IMR-90 (cell line): Measurements from ENCODE around the gene GBE1. TPM values are rescaled to one million over a fixed set of nuclear protein-coding genes. Genes with fewer than 3 reads are reported as not detected.

Experiments
- ATAC-seq: fragments of 200-7000 bp; cut with Tn5 transposase; 2 replicates; pipeline ENCODE4 v1.9.1; 2020; ENCODE audit warnings: low read depth, mild to moderate bottlenecking, moderate library complexity
- BruUV-seq: library from RNA; stranded (reverse); fragments of 400-500 nt; replicated peaks from 2 replicates; lab custom pipeline; 2021; lab: Mats Ljungman, UMichigan
- CTCF ChIA-PET: fragments of 300-600 bp; formaldehyde crosslinking; extraction: SDS; loops from one replicate; lab custom pipeline; 2021; ENCODE audit warnings: antibody characterized with exemption; lab: Yijun Ruan, JAX
- POLR2A ChIA-PET: fragments of 300-600 bp; sonication (Branson Sonifier 250); formaldehyde crosslinking; loops from one replicate; lab custom pipeline; 2022; ENCODE audit warnings: antibody characterized with exemption; ENCODE audit not compliant: unreplicated experiment; lab: Charles Lee
- DNase-seq: peaks from one replicate; pipeline ENCODE4 v3.0.0; 2013
- H2AFZ ChIP-seq: replicated peaks from 2 replicates; pipeline ENCODE3; 2013; ENCODE audit warnings: low read length, mild to moderate bottlenecking; ENCODE audit not compliant: poor library complexity
- H2AK5ac ChIP-seq: 2 replicates; pipeline ENCODE4 v1.6.1; 2013; ENCODE audit warnings: low read depth, low read length, inconsistent platforms
- H2AK9ac ChIP-seq: replicated peaks from 2 replicates; pipeline ENCODE3; 2013; ENCODE audit warnings: mild to moderate bottlenecking, low read depth, low read length, moderate library complexity; ENCODE audit not compliant: poor library complexity
- H2BK120ac ChIP-seq: 2 replicates; pipeline ENCODE4 v1.6.1; 2013; ENCODE audit warnings: low read depth, low read length, inconsistent platforms
- H2BK15ac ChIP-seq: 3 replicates; pipeline ENCODE4 v1.6.1; 2013; ENCODE audit warnings: low read depth, low read length, inconsistent platforms
- H2BK20ac ChIP-seq: 2 replicates; pipeline ENCODE4 v1.6.1; 2013; ENCODE audit warnings: low read depth, mild to moderate bottlenecking, inconsistent platforms, low read length, moderate library complexity
- H2BK5ac ChIP-seq: 2 replicates; pipeline ENCODE4 v1.6.1; 2013; ENCODE audit warnings: mild to moderate bottlenecking, low read depth, low read length, inconsistent platforms; ENCODE audit not compliant: poor library complexity, severe bottlenecking
- H3K14ac ChIP-seq: replicated peaks from 2 replicates; pipeline ENCODE4 v1.6.1; 2013; ENCODE audit warnings: low read depth, low read length, inconsistent platforms
- H3K18ac ChIP-seq: 2 replicates; pipeline ENCODE4 v1.6.1; 2013; ENCODE audit warnings: low read depth, low read length, control low read depth
- H3K23ac ChIP-seq: 2 replicates; pipeline ENCODE4 v1.6.1; 2013; ENCODE audit warnings: low read depth, low read length, inconsistent platforms
- H3K27ac ChIP-seq: 2 replicates; pipeline ENCODE4 v1.5.1; 2013; ENCODE audit warnings: mild to moderate bottlenecking, control low read depth, low read length; ENCODE audit not compliant: insufficient read depth
- H3K27me3 ChIP-seq: 2 replicates; pipeline ENCODE4 v1.6.1; 2013; ENCODE audit warnings: low read length; ENCODE audit not compliant: control insufficient read depth, insufficient read depth
- H3K36me3 ChIP-seq: 2 replicates; pipeline ENCODE4 v1.6.1; 2013; ENCODE audit warnings: low read length, mixed read lengths; ENCODE audit not compliant: control insufficient read depth, insufficient read depth
- H3K4ac ChIP-seq: 2 replicates; pipeline ENCODE4 v1.6.1; 2013; ENCODE audit warnings: low read depth, low read length, inconsistent platforms
- H3K4me1 ChIP-seq: 2 replicates; pipeline ENCODE4 v1.6.1; 2013; ENCODE audit warnings: low read length, mixed read lengths; ENCODE audit not compliant: control insufficient read depth, insufficient read depth
- H3K4me2 ChIP-seq: 2 replicates; pipeline ENCODE4 v1.6.1; 2013; ENCODE audit warnings: low read depth, mild to moderate bottlenecking, control low read depth, low read length, moderate library complexity
- H3K4me3 ChIP-seq: 2 replicates; pipeline ENCODE4 v1.5.1; 2013; ENCODE audit warnings: low read depth, mild to moderate bottlenecking, control low read depth, low read length, moderate library complexity; ENCODE audit not compliant: insufficient read depth
- H3K56ac ChIP-seq: 2 replicates; pipeline ENCODE4 v1.6.1; 2013; ENCODE audit warnings: low read length, inconsistent platforms; ENCODE audit not compliant: insufficient read depth; ENCODE audit errors: extremely low read depth
- H3K79me1 ChIP-seq, 2 experiments: 2 replicates each; pipeline ENCODE4 v1.6.1; 2013; ENCODE audit warnings: low read length in 2 of 2, inconsistent platforms in 1 of 2, low read depth in 1 of 2
- H3K9ac ChIP-seq: 2 replicates; pipeline ENCODE4 v1.6.1; 2013; ENCODE audit warnings: low read depth, low read length, control low read depth
- H3K9me1 ChIP-seq: 2 replicates; pipeline ENCODE4 v1.6.1; 2013; ENCODE audit warnings: low read length, inconsistent platforms; ENCODE audit not compliant: insufficient read depth
- H3K9me3 ChIP-seq: 2 replicates; pipeline ENCODE4 v1.6.1; 2013; ENCODE audit warnings: low read length; ENCODE audit not compliant: control insufficient read depth, insufficient read depth
- H4K20me1 ChIP-seq: 2 replicates; pipeline ENCODE4 v1.6.1; 2013; ENCODE audit warnings: low read length, inconsistent platforms; ENCODE audit not compliant: insufficient read depth
- H4K5ac ChIP-seq: 2 replicates; pipeline ENCODE4 v1.6.1; 2013; ENCODE audit warnings: mild to moderate bottlenecking, low read depth, low read length, control low read depth
- H4K8ac ChIP-seq, 2 experiments: 2 replicates each; pipeline ENCODE4 v1.6.1; 2013; ENCODE audit warnings: low read depth in 2 of 2, low read length in 2 of 2, control low read depth in 1 of 2, inconsistent platforms in 1 of 2
- H4K91ac ChIP-seq: 2 replicates; pipeline ENCODE4 v1.6.1; 2013; ENCODE audit warnings: low read depth, low read length, inconsistent platforms; ENCODE audit not compliant: insufficient read depth
- BHLHE40 ChIP-seq: fragments of 150-350 bp; IDR thresholded peaks from 2 replicates; pipeline ENCODE4 v1.6.1; 2016; ENCODE audit warnings: mild to moderate bottlenecking, low read depth, low read length
- CEBPB ChIP-seq: IDR thresholded peaks from 2 replicates; pipeline ENCODE4 v1.6.1; 2012; ENCODE audit warnings: low read depth, low read length, improper control_type of control experiment
- CHD1 ChIP-seq: IDR thresholded peaks from 2 replicates; pipeline ENCODE4 v1.6.1; 2012; ENCODE audit warnings: low read depth, low read length, improper control_type of control experiment
- FOS ChIP-seq: fragments of 150-350 bp; IDR thresholded peaks from 2 replicates; pipeline ENCODE4 v1.6.1; 2016; ENCODE audit warnings: low read depth, low read length
- MAFK ChIP-seq: IDR thresholded peaks from 2 replicates; pipeline ENCODE4 v1.6.1; 2012; ENCODE audit warnings: low read depth, low read length, improper control_type of control experiment
- MAZ ChIP-seq: IDR thresholded peaks from 2 replicates; pipeline ENCODE4 v1.6.1; 2012; ENCODE audit warnings: low read depth, mild to moderate bottlenecking, low read length, improper control_type of control experiment, moderate library complexity, borderline replicate concordance
- MXI1 ChIP-seq: IDR thresholded peaks from 2 replicates; pipeline ENCODE4 v1.6.1; 2012; ENCODE audit warnings: low read depth, mild to moderate bottlenecking, low read length, moderate library complexity, borderline replicate concordance
- NFE2L2 ChIP-seq: fragments of 150-350 bp; IDR thresholded peaks from 2 replicates; pipeline ENCODE4 v1.6.1; 2016; ENCODE audit warnings: low read depth, mild to moderate bottlenecking, low read length
- POLR2A ChIP-seq: IDR thresholded peaks from 2 replicates; pipeline ENCODE4 v1.6.1; 2012; ENCODE audit warnings: mild to moderate bottlenecking, low read depth, low read length
- RAD21 ChIP-seq: IDR thresholded peaks from 2 replicates; pipeline ENCODE4 v1.6.1; 2012; ENCODE audit warnings: low read length, improper control_type of control experiment
- RCOR1 ChIP-seq: IDR thresholded peaks from 2 replicates; pipeline ENCODE4 v1.6.1; 2012; ENCODE audit warnings: mild to moderate bottlenecking, low read length, improper control_type of control experiment; ENCODE audit not compliant: insufficient replicate concordance
- RFX5 ChIP-seq: IDR thresholded peaks from 2 replicates; pipeline ENCODE4 v1.8.0; 2012; ENCODE audit warnings: low read depth, mild to moderate bottlenecking, low read length, moderate library complexity
- SMC3 ChIP-seq: fragments of 150-350 bp; IDR thresholded peaks from 2 replicates; pipeline ENCODE4 v1.6.1; 2016; ENCODE audit warnings: low read depth, mild to moderate bottlenecking, antibody characterized with exemption, low read length, moderate library complexity
- WGBS, 2 experiments: methylation state at CpG; one replicate each; pipeline versions ENCODE4 v1.1.5 to v1.1.7; 2013; ENCODE audit warnings: missing lambda C conversion rate in 2 of 2; ENCODE audit not compliant: insufficient read length in 1 of 2; ENCODE audit errors: extremely low coverage in 2 of 2; 5-methylcytosine and 5-hydroxymethylcytosine counted together
- dilution Hi-C: fragments of 300-500 bp; cut with HindIII; formaldehyde crosslinking; loops from one replicate; pipeline ENCODE4 v1.14.3; 2018; ENCODE audit warnings: low sequenced_read_pairs; ENCODE audit not compliant: unreplicated experiment
- in situ Hi-C: fragments of 300-500 bp; cut with MboI; formaldehyde crosslinking; loops from 3 replicates; pipeline ENCODE4 v1.14.3; 2019; ENCODE audit warnings: low sequenced_read_pairs, inconsistent platforms, mixed read lengths
- intact Hi-C: fragments of 100-400 bp; cut with micrococcal nuclease; formaldehyde crosslinking; loops from 2 replicates; pipeline ENCODE4 v1.10.0; 2022
- polyA plus RNA-seq, 3 experiments: library from polyadenylated mRNA; depleted of rRNA; stranded (reverse); fragments of >200 nt; gene quantifications; 2 replicates each; pipeline ENCODE4 v1.2.3, GENCODE V29; 2012; ENCODE audit warnings: low replicate concordance in 1 of 3
- total RNA-seq: library from RNA; depleted of rRNA; stranded (reverse); fragments of >200 nt; gene quantifications from 2 replicates; pipeline ENCODE4 v1.2.3, GENCODE V29; 2012
- TF ChIP-seq, protein P1 (sequence below): fragments of 150-350 bp; IDR thresholded peaks from 2 replicates; pipeline ENCODE4 v1.6.1; 2016; ENCODE audit warnings: low read depth, mild to moderate bottlenecking, low read length, moderate library complexity, borderline replicate concordance
- TF ChIP-seq, protein P2 (sequence below): fragments of 150-350 bp; IDR thresholded peaks from 2 replicates; pipeline ENCODE4 v1.6.1; 2017; ENCODE audit warnings: mild to moderate bottlenecking, antibody characterized with exemption, low read length, low read depth
- TF ChIP-seq, protein P3 (sequence below): conservative IDR thresholded peaks from 2 replicates; pipeline ENCODE4 v1.5.1; 2012; ENCODE audit warnings: mild to moderate bottlenecking, low read depth, low read length, improper control_type of control experiment

The GBE1 gene
- total and polyA plus RNA-seq, 2 of the 4 experiments (the other 2 are of a cell fraction): 36.7 to 90.3 TPM

DNA sequence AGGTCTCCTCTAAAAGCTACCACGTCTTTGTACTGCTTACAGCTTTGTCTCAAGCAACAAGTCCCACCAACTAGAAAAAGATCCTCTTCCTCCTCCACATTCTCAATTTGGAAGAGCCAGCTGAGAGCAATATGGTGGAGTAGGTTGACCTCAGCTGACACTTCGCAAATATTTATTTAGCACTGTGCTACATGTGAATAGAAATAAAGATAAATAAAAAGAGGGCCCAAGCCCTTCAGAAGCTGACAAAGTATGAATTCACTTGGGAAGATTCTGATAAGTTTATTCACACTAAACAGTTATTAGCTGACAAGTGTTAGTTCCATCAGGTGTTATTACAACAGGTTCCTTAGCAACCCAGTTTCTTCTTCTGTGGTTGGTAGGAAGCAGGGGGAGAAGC is 310.3 kb downstream of the GBE1 start:
- POLR2A ChIA-PET: no interaction called here
- no peak overlapping the region for H3K4me2 ChIP-seq
- in situ Hi-C loops: no loop called here

More for the DNA sequence above, 310.3 kb downstream of the GBE1 start:
- Histone ChIP-seq H3K4ac (no peak overlapping the region), H2AK5ac (no peak overlapping the region), H3K9me3 (no peaks in the 10 kb centered on the region), H2BK120ac (no peak overlapping the region), H3K14ac (no peak overlapping the region), H4K91ac (no peak overlapping the region), H3K27ac (no peak overlapping the region), H3K4me3 (no peak overlapping the region), H3K79me1 (no peaks in the 10 kb centered on the region), H4K20me1 (no peaks in the 10 kb centered on the region), H3K9ac (no peak overlapping the region), H3K4me1 (no peaks in the 10 kb centered on the region), H3K9me1 (no peaks in the 10 kb centered on the region), H4K8ac (no peak overlapping the region), H2AFZ (no peak overlapping the region), H3K18ac (no peak overlapping the region), H3K56ac (no peak overlapping the region), H2BK5ac (no peak overlapping the region), H2BK20ac (no peak overlapping the region), H3K36me3 (no peaks in the 10 kb centered on the region), H2AK9ac (no peak overlapping the region), H3K27me3 (no peaks in the 10 kb centered on the region), H3K23ac (no peak overlapping the region), H4K5ac (no peak overlapping the region), H2BK15ac (no peak overlapping the region)
- dilution Hi-C loops: no loop called here
- WGBS, 2 experiments: no CpG with 5 or more reads among the region's 2 CpGs
- BruUV-seq: no TSS peak
- CTCF ChIA-PET: no interaction called here
- DNase-seq: no peak
- intact Hi-C loops: no loop called here
- no peak for ATAC-seq
- TF ChIP-seq NFE2L2 (no peak), RAD21 (no peak), CHD1 (no peak), BHLHE40 (no peak), POLR2A (no peak), FOS (no peak), RCOR1 (no peak), MAZ (no peak), CEBPB (no peak), MXI1 (no peak), MAFK (no peak), RFX5 (no peak), SMC3 (no peak)
- TF ChIP-seq, protein P1, sequence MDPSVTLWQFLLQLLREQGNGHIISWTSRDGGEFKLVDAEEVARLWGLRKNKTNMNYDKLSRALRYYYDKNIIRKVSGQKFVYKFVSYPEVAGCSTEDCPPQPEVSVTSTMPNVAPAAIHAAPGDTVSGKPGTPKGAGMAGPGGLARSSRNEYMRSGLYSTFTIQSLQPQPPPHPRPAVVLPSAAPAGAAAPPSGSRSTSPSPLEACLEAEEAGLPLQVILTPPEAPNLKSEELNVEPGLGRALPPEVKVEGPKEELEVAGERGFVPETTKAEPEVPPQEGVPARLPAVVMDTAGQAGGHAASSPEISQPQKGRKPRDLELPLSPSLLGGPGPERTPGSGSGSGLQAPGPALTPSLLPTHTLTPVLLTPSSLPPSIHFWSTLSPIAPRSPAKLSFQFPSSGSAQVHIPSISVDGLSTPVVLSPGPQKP: no peak
- TF ChIP-seq, protein P2, sequence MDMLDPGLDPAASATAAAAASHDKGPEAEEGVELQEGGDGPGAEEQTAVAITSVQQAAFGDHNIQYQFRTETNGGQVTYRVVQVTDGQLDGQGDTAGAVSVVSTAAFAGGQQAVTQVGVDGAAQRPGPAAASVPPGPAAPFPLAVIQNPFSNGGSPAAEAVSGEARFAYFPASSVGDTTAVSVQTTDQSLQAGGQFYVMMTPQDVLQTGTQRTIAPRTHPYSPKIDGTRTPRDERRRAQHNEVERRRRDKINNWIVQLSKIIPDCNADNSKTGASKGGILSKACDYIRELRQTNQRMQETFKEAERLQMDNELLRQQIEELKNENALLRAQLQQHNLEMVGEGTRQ: no peak
- TF ChIP-seq, protein P3, sequence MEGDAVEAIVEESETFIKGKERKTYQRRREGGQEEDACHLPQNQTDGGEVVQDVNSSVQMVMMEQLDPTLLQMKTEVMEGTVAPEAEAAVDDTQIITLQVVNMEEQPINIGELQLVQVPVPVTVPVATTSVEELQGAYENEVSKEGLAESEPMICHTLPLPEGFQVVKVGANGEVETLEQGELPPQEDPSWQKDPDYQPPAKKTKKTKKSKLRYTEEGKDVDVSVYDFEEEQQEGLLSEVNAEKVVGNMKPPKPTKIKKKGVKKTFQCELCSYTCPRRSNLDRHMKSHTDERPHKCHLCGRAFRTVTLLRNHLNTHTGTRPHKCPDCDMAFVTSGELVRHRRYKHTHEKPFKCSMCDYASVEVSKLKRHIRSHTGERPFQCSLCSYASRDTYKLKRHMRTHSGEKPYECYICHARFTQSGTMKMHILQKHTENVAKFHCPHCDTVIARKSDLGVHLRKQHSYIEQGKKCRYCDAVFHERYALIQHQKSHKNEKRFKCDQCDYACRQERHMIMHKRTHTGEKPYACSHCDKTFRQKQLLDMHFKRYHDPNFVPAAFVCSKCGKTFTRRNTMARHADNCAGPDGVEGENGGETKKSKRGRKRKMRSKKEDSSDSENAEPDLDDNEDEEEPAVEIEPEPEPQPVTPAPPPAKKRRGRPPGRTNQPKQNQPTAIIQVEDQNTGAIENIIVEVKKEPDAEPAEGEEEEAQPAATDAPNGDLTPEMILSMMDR: no peak
